ENCODE data around the gene TTC6.

TTC6 gene

GRCh38 chr14:37643701-37644100 lies 48.3 kb downstream of the TTC6 start:
- FAIRE-seq: no peak
- no peak for DNase-seq (ENCODE audit: insufficient read length)
- TF ChIP-seq TAF1 (IDR thresholded peaks at IDR 0.05; ENCODE audit: borderline replicate concordance, low read depth, low read length): no peak
- TF ChIP-seq POLR2AphosphoS5 (IDR thresholded peaks at IDR 0.05; ENCODE audit: low read depth, low read length): no peak
- TF ChIP-seq POLR2A (IDR thresholded peaks at IDR 0.05; ENCODE audit: low read depth, low read length): no peak

Measured in GM12892 (cell line).